Activated CD4-positive, alpha-beta T cell treated with anti-CD3 and anti-CD28 coated beads, Interleukin-2, amount 10 ng/mL, durations not matched to agents 7 days and 5 days (primary cell): ENCODE measurements around the gene GLRX5. TPM values are rescaled to one million over a fixed set of nuclear protein-coding genes. Genes with fewer than 3 reads are reported as not detected.

Source experiments
- CTCF ChIA-PET: fragments of 350-600 bp; sonication (Branson Sonifier 250); formaldehyde crosslinking; loops from one replicate; lab custom pipeline; 2021; ENCODE audit warnings: antibody characterized with exemption; lab: Charles Lee
- POLR2A ChIA-PET: fragments of 350-600 bp; sonication (Branson Sonifier 250); formaldehyde crosslinking; loops from one replicate; lab custom pipeline; 2021; ENCODE audit warnings: antibody characterized with exemption; lab: Charles Lee
- DNase-seq: peaks from one replicate; pipeline ENCODE4 v3.0.0-alpha.2; 2020
- H3K27ac Mint-ChIP-seq: one replicate; pipeline ENCODE4 v1.8.0; 2021; ENCODE audit warnings: mild to moderate bottlenecking, moderate library complexity, mixed read lengths
- H3K27me3 Mint-ChIP-seq: one replicate; pipeline ENCODE4 v1.8.0; 2021; ENCODE audit warnings: mixed read lengths
- H3K36me3 Mint-ChIP-seq: one replicate; pipeline ENCODE4 v1.8.0; 2021; ENCODE audit warnings: low read depth, mixed read lengths
- H3K4me1 Mint-ChIP-seq: one replicate; pipeline ENCODE4 v1.8.0; 2021; ENCODE audit warnings: mixed read lengths
- H3K4me3 Mint-ChIP-seq: one replicate; pipeline ENCODE4 v1.8.0; 2021; ENCODE audit warnings: mild to moderate bottlenecking, moderate library complexity, mixed read lengths
- H3K9me3 Mint-ChIP-seq: one replicate; pipeline ENCODE4 v1.8.0; 2021; ENCODE audit warnings: mixed read lengths
- total RNA-seq, 2 experiments: library from RNA; stranded (reverse); gene quantifications; one replicate each; pipeline ENCODE4 v1.2.3, GENCODE V29; 2021

The GLRX5 gene
- total RNA-seq, 2 experiments from 2014 or later: 36.6 to 51.2 TPM

DNA sequence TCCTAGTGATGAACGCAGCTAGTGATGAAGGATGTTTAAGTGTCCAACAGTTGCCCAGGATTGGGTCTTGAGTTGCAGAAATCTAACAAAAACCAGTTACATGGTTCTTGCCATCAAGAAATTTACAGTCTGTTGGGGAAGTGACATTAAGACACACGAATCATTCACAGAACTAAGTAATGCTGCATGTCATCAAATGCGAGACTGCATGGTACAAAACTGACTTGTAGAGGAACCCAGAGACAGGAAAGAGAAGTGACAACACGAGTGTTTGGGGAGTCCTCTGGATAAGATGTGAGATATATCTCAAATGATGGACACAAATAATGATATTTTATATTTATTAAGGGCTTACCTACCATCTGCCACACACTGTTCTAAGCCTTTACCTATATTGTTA lies 12.3 kb upstream of the GLRX5 start:
- Mint-ChIP-seq H3K9me3 (no peaks in the 10 kb centered on the region), H3K36me3 (peaks cover 7% of the 10 kb centered on the region), H3K4me1 (peaks cover 90% of the 10 kb centered on the region), H3K4me3 (peak overlapping the region; percentile 64), H3K27ac (peak overlapping the region; percentile 96), H3K27me3 (no peaks in the 10 kb centered on the region)
- CTCF ChIA-PET: interaction anchor here (0.8 to 1.9 kb wide), 12 partner anchors 8 to 80 kb away, joined by 3 to 16 read pairs (median 4); partner anchors contain the start of gene GLRX5
- DNase-seq: no peak
- POLR2A ChIA-PET: interaction anchor here (0.7 to 1.4 kb wide), 2 partner anchors 12 to 26 kb away, joined by 5 read pairs; partner anchors contain the start of gene GLRX5

DNA sequence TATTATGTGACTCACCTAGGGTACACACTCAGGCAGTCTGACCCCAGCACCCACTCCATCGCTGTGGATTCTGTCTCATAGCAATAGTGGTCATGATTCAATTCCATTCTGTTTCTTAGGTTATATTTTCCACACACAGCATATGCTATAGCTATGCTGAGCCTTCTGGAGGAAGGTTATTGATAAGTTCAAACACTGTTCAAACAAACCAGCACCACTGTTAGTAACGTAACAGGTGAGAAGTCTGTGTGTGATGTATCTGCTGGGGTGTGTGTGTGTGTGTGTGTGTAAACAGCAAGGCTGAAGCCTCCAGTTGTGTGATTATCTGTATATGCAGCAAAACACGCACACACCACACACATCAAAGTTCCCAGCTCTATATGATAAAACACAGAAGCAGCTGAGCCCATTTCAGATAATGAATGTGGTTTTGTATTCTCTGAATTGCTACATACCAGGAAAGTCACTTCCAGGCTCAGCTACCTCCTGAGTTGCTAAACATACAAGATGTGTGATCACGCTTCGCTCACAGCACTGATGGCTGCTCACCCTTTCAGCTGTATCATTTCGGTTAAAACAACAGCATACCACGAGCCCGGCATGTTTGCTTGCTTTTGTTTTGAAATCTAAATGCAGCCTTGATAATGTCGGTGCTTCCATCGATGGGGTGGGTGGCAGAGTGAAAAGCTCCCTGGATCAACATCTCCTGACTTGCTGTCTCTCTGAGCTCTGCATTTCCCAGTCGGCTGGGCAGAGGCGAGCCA lies 11.6 kb upstream of the GLRX5 start:
- POLR2A ChIA-PET: interaction anchor here (0.7 to 1.4 kb wide), 3 partner anchors 11 to 60 kb away, joined by 5 to 6 read pairs (median 5); partner anchors contain the start of gene GLRX5
- no peaks in the 10 kb centered on the region for H3K9me3 Mint-ChIP-seq
- H3K4me1 Mint-ChIP-seq: peaks cover 85% of the 10 kb centered on the region
- peak; percentile 63 for DNase-seq
- no peaks in the 10 kb centered on the region for H3K27me3 Mint-ChIP-seq
- peak overlapping the region; percentile 64 for H3K4me3 Mint-ChIP-seq
- H3K36me3 Mint-ChIP-seq: peaks cover 7% of the 10 kb centered on the region
- CTCF ChIA-PET: interaction anchor here (0.7 to 1.9 kb wide), 16 partner anchors 8 to 367 kb away, joined by 3 to 16 read pairs (median 4); partner anchors contain the start of gene GLRX5
- peak overlapping the region; percentile 96 for H3K27ac Mint-ChIP-seq

DNA sequence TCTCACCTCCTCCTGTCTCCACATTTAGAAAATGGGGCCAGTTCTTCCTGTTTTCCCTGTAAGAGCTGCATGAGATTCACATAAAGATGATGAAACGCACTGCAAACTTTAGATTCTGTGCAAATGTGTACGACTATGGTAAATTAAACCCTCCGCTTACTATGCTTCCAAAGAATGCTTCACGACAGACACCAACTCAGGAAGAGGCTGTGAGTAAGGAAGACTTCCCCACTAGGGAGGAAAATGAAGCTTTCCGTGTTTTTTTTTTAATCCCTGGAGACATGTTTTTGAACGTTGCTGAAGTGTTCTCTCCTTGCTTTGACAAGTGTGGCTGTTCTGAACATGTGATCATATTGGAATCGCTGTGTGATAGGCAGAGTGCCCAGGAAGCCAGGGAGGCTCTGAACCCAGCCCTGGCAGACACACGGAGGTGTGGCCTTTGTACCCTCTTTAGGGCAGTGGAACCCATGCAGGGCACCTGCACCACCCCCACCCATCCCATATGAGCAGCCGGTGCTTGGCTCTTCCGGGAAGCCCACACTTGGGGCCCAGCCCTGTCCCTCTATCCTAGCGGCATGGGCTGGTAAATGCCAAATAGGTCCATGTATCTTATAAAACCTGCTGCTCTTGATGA lies 10.9 kb upstream of the GLRX5 start:
- DNase-seq: peak; percentile 68
- Mint-ChIP-seq H3K4me3 (peak overlapping the region; percentile 64), H3K27me3 (no peaks in the 10 kb centered on the region), H3K27ac (peak overlapping the region; percentile 96), H3K4me1 (peaks cover 78% of the 10 kb centered on the region), H3K36me3 (peaks cover 8% of the 10 kb centered on the region), H3K9me3 (no peaks in the 10 kb centered on the region)
- CTCF ChIA-PET: interaction anchor here (0.7 to 5.3 kb wide), 12 partner anchors 7 to 368 kb away, joined by 3 to 33 read pairs (median 5); partner anchors contain the start of genes GLRX5 and SYNE3
- POLR2A ChIA-PET: interaction anchor here (0.8 to 1.4 kb wide), 2 partner anchors 28 to 61 kb away, joined by 5 to 6 read pairs; no protein-coding TSS in a partner anchor

DNA sequence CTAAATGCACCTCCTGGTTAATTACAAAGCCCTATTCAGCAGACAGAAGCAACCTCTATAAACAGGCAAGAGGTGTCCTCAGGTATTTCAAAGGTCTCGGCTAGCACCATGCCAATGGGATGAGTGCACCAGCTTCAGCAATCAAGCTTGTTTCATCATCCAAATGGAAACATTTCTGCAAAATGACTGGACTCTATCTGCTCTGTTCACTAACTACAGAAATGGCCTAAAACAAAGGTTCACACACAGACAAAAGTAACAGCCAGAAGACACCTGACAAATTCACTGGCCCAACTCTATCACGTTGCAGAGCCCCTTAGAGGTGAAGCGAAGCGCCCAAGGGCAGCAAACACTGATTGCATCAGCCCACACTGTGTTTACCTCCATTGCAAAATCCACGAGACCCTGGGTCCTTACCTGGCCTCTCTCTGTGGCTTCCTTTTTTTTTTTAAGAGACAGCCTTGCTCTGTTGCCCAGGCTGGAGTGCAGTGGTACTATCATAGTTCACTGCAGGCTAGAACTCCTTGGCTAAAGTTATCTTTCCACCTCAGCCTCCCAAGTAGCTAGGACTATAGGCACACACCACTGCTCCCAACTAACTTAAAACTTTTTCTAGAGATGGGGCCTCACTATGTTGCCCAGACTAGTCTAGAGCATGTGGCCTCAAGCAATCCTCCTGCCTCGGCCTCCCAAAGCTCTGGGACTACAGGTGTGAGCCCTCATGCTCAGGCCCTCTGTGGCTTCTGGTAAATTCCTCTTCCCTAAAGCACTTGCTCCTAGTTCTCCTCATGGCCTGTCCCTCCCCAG lies 9.9 kb upstream of the GLRX5 start:
- peak overlapping the region; percentile 17 for H3K4me3 Mint-ChIP-seq
- H3K36me3 Mint-ChIP-seq: peaks cover 11% of the 10 kb centered on the region
- no peaks in the 10 kb centered on the region for H3K27me3 Mint-ChIP-seq
- no peaks in the 10 kb centered on the region for H3K9me3 Mint-ChIP-seq
- ChIA-PET POLR2A (no interaction called here), CTCF (interaction anchor here (0.6 to 5.3 kb wide), 4 partner anchors 8 to 82 kb away, joined by 3 to 33 read pairs (median 6); partner anchors contain the start of gene SYNE3)
- peak overlapping the region; percentile 96 for H3K27ac Mint-ChIP-seq
- DNase-seq: no peak
- H3K4me1 Mint-ChIP-seq: peaks cover 73% of the 10 kb centered on the region

DNA sequence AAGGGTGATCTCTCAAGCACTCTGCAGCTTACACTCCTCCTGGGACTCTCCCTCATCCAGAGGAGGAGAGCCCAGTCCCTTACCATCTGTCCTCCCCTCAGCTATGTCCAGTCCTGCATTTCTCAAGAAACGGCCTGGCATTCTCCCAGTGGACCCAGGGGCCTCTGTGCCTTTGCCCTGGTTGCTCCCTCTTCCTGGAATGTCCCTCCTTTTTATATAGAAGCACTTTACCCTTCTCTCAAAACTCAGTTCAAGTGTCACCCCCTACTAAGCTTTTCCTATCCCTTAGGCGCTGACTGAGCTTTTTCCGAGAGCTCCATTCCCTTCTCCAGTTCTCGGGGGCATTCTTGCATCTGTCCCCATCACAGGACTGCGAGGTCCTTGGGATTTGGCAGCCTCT lies 8.9 kb upstream of the GLRX5 start:
- H3K27ac Mint-ChIP-seq: peak overlapping the region; percentile 96
- peaks cover 77% of the 10 kb centered on the region for H3K4me1 Mint-ChIP-seq
- no peaks in the 10 kb centered on the region for H3K27me3 Mint-ChIP-seq
- H3K4me3 Mint-ChIP-seq: no peak overlapping the region
- ChIA-PET CTCF (interaction anchor here (1.0 to 5.3 kb wide), 6 partner anchors 9 to 99 kb away, joined by 3 to 33 read pairs (median 6); partner anchors contain the start of gene SYNE3), POLR2A (no interaction called here)
- peaks cover 13% of the 10 kb centered on the region for H3K36me3 Mint-ChIP-seq
- DNase-seq: no peak
- no peaks in the 10 kb centered on the region for H3K9me3 Mint-ChIP-seq

DNA sequence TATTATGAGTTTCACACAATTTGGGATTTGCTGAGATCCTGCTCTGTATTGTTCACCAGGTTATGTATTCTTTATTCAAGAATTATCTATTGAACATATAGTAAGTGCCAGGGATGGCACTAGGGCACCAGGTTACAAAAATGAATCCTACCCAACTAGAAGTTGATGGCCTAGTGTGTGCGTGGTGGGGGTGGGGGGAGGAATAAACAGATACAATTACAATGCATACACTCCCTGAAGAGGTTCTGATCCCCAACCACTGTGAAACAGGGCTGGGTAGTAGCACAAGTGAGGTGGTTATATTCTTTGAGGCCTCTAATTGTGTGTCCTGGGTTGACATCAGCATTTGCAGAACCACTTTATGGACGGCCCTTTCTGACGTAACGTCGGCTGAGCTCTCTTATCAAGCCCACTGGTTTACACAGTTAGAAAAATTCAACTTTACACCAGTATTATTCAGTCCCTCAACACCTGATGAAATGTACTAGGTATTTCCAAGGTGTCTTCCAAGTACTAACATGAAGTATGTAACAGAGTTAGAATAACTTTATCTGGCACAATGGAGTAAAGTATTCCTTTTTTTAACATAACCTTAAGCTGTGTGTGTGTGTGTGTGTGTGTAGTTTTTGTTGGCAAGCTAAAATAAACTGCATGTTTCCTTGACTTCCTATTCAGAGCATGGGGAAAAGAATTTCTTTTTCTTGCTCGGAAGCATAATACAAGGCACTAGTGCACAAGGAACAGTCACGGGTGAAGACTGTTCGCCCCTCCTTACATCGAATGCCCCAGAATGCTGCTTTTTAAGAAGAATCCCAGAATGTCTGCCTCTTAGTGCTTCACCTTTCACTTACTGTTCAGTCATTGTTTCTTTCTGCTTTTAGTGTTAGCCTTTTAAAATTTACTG lies 8.1 kb upstream of the GLRX5 start:
- no peak for DNase-seq
- peak overlapping the region; percentile 96 for H3K27ac Mint-ChIP-seq
- H3K4me1 Mint-ChIP-seq: peaks cover 80% of the 10 kb centered on the region
- ChIA-PET POLR2A (interaction anchor here (0.6 kb wide), 1 partner anchor 95 kb away, joined by 3 read pairs; no protein-coding TSS in a partner anchor), CTCF (interaction anchor here (0.5 to 5.3 kb wide), 19 partner anchors 9 to 100 kb away, joined by 3 to 33 read pairs (median 5); partner anchors contain the start of gene SYNE3)
- H3K4me3 Mint-ChIP-seq: no peak overlapping the region
- no peaks in the 10 kb centered on the region for H3K9me3 Mint-ChIP-seq
- H3K36me3 Mint-ChIP-seq: peaks cover 13% of the 10 kb centered on the region
- no peaks in the 10 kb centered on the region for H3K27me3 Mint-ChIP-seq

DNA sequence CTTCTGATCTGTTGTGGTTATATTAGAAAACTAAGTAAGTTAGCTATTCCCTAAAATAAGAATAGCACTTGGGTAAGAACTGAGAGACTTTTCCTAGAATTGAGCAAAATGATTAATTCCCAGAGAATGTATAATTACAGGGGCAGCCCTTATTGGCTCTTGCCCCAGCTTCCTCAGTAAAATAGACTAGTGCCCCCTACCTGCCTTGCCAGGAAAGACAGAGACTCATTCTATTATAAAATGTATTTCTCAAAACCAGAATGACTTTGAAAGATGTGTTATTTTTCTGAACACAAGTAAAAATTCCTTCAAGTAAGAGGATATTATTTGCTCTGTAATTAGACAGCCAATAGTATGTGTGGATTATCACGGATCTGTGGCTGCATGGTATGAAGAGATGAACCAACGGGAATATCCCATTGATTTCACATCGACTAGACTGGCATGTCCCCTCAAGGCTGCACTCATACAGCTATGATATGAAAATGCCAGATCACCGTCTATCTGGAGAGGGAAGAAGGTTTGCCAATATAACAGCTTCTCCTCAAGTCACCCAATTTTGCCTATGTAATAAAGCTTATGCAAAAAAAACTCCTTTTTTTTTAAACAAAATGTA lies 7.4 kb upstream of the GLRX5 start:
- DNase-seq: peak; percentile 64
- H3K9me3 Mint-ChIP-seq: no peaks in the 10 kb centered on the region
- peak overlapping the region; percentile 78 for H3K27ac Mint-ChIP-seq
- no peaks in the 10 kb centered on the region for H3K27me3 Mint-ChIP-seq
- peaks cover 12% of the 10 kb centered on the region for H3K36me3 Mint-ChIP-seq
- ChIA-PET CTCF (interaction anchor here (0.6 to 5.3 kb wide), 19 partner anchors 9 to 101 kb away, joined by 3 to 33 read pairs (median 4); partner anchors contain the start of gene SYNE3), POLR2A (interaction anchor here (0.6 kb wide), 1 partner anchor 96 kb away, joined by 3 read pairs; no protein-coding TSS in a partner anchor)
- peaks cover 80% of the 10 kb centered on the region for H3K4me1 Mint-ChIP-seq
- H3K4me3 Mint-ChIP-seq: no peak overlapping the region

DNA sequence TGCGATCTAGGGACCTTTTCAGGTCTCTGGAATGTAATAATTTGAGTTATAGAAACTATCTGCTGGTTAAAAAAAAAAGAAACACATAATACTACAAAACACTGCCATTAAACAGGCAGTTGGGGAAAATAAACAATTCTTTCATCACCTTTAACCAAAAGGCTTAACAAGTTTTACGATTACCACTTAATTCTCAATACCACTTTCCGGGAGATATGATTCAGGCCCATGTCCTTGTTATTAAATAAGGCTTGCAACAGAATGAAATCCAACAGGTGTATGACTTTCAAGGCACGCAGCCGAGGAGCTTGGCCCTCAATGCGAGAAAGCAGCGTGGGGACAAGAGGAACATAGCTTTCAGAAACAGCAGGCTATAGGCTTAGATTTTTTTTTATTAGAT lies 5.6 kb upstream of the GLRX5 start:
- ChIA-PET POLR2A (interaction anchor here (0.6 kb wide), 1 partner anchor 14 kb away, joined by 4 read pairs; no protein-coding TSS in a partner anchor), CTCF (interaction anchor here (1.0 to 5.3 kb wide), 3 partner anchors 12 to 87 kb away, joined by 3 to 33 read pairs (median 5); partner anchors contain the start of gene SYNE3)
- Mint-ChIP-seq H3K27me3 (no peaks in the 10 kb centered on the region), H3K9me3 (no peaks in the 10 kb centered on the region), H3K4me1 (peaks cover 73% of the 10 kb centered on the region), H3K27ac (peak overlapping the region; percentile 27), H3K36me3 (peaks cover 15% of the 10 kb centered on the region), H3K4me3 (no peak overlapping the region)
- no peak for DNase-seq

DNA sequence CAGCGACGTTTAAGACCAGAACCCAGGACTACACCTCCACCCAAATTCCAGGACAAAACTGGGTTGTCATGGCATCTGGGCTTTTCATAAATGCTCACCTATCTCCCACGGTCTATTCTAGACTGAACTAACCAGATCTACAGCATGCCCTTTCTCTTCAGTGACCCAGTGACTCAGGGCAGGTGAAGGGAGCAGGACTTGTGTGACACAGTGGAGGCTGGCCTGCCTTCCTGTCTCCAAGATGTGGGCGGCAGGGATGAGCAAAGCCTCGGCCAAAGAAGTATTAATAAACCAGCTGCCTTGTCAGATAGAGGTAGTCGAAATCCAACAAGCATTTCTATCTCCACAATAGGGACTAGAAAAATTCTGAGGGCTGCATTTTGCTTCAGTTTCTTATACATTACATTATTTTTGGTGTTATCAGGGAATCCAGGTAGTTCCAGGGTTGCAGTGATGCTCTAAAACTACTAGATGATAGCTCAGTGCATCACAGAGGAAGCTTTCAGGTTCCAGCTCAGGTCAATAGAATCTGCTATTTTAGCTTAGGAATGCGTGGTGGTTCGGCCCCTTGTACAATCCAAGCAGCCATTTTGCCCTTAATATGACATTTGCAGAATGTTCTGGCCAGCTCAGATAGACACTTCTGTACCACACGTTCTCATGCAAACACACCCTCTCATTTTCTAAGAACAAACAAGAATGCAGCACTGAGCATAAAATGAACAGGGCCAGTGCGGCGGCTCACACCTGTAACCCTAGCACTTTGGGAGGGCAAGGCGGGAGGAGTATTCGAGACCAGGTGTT lies 4.2 kb upstream of the GLRX5 start:
- peak overlapping the region; percentile 60 for H3K27ac Mint-ChIP-seq
- POLR2A ChIA-PET: no interaction called here
- peaks cover 62% of the 10 kb centered on the region for H3K4me1 Mint-ChIP-seq
- no peak overlapping the region for H3K4me3 Mint-ChIP-seq
- no peaks in the 10 kb centered on the region for H3K9me3 Mint-ChIP-seq
- no peaks in the 10 kb centered on the region for H3K27me3 Mint-ChIP-seq
- peaks cover 15% of the 10 kb centered on the region for H3K36me3 Mint-ChIP-seq
- DNase-seq: no peak
- CTCF ChIA-PET: interaction anchor here (0.5 to 1.0 kb wide), 4 partner anchors 8 to 104 kb away, joined by 3 read pairs; no protein-coding TSS in a partner anchor

DNA sequence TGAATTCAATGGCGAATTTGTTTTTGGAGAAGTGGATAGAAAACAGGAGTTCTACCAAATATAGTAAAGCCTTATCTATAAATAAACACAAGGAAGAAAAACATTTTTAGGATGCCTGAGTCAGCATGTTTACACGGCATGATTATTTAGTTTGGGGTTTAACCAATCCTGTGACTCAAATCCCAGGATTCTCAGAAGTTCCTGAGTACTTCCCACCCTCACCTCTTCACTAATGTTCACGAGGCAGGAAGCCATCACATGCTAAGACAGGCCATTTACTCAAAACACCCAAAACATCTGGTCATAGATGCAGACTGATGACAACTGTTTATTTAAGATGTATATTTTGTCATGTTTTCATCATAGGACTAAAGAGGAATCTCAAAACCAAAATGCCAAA lies 3.4 kb upstream of the GLRX5 start:
- no peak for DNase-seq
- Mint-ChIP-seq H3K9me3 (no peaks in the 10 kb centered on the region), H3K36me3 (peaks cover 15% of the 10 kb centered on the region), H3K27me3 (no peaks in the 10 kb centered on the region), H3K27ac (peak overlapping the region; percentile 63), H3K4me1 (peaks cover 62% of the 10 kb centered on the region), H3K4me3 (peak overlapping the region; percentile 21)
- ChIA-PET POLR2A (no interaction called here), CTCF (interaction anchor here (0.8 to 1.0 kb wide), 2 partner anchors 9 to 91 kb away, joined by 3 read pairs; no protein-coding TSS in a partner anchor)
